HG02943 (cell line): ENCODE results near the gene DACT1.

Experiments
- ATAC-seq: cut with Tn5 transposase; IDR thresholded peaks from one replicate; pipeline ENCODE4 v1.9.1; 2021; ENCODE audit warnings: mild to moderate bottlenecking, low read depth, moderate library complexity; ENCODE audit not compliant: unreplicated experiment

DACT1 gene

DNA sequence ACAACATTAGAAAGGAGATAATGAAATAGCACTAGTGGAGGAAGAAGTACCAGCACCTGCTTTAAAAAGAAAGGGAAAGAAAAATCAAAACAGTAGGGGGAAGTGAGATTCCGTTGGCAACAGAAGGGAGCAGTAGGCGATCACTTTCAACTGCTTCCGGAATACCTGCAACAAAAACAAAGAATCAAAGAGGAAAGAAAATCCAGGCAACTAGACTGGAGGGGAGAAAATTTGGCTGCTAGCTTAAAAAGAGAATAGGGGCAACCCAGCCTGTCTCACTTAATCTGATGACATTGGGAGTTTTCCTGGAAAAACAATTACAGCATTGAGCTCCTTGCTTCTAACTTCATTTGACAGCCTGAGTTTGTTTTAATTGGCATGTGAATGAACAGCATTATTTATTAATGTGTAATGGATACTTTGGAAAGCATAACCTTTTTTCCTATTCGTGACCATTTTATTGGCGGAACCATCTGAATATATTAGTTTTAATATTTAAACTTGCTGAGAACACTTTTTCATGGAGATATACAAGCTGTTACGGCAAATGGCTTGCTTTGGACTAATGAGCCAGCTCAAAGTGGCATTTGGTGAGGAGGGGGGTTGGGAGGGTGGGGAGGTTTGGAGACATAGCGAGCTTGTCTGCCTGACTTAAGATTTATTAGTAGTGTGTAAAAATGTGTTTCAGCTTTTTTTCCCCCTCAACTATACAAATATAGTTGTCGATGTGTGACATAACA is 2.5 kb upstream of the DACT1 start:
- ATAC-seq = no peak

GRCh38 chr14:58636129-58636528 is 1.6 kb upstream of the DACT1 start:
- ATAC-seq = no peak

GRCh38 chr14:58637040-58637390 is 747 bp upstream of the DACT1 start:
- ATAC-seq = peak; percentile 3

- peak; percentile 24 for ATAC-seq
These were observed 752 bp downstream of the DACT1 start for GRCh38 chr14:58638231-58639197.

GRCh38 chr14:58639198-58639565 is 1.4 kb downstream of the DACT1 start:
- no peak for ATAC-seq

DNA sequence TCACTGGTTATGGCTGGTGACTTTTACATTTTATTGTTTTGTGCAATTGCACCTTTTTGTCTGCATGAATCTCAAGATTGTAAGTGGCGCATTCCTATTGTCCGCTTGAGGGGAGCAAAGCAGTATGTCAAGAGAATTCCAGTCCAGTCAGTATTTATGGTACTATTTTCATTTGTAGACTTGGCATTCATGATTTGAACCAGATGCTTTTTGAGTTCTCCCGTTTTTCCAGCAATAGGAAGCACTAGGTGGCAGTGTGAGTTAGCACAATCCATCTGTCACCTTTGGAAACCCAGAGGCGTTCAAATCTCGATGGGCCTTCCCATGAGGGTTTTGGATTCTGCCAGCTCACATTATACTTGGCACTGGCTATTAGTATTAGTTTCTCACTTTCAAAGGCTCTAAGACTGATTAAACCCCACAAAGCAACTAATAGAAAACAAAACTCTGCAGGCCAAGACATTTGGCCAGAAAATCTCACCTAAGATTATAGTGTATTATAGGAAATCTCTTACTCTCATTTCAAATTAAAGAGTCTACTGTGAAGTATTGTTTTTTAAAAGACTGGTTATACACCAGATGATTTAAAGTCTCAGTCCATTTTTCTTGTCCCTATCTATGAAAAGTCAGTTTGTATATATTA is 2.2 kb downstream of the DACT1 start:
- no peak for ATAC-seq

DNA sequence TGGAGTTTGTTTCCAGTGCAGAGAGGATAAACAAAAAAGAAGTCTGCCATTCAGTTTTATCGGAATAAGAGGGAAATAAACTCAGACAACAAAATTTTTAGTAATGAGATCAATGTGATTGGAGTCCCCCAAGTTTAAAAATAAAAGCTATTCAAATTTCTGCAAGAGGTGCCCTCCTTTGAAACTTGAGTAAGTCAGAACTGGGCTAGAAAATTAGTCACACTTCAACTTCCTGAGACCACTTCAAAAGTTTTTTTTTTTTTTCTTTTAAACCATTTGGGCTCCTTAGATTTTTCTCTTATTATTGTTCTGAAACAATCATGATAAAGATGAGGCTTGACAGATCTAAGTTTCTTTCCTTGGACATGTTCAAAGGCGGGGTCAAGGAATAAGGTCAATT is 3.2 kb downstream of the DACT1 start:
- ATAC-seq = no peak

- no peak for ATAC-seq
These were observed 3.7 kb downstream of the DACT1 start for GRCh38 chr14:58641509-58641908.

GRCh38 chr14:58643366-58643765 is 5.6 kb downstream of the DACT1 start:
- ATAC-seq = no peak

DNA sequence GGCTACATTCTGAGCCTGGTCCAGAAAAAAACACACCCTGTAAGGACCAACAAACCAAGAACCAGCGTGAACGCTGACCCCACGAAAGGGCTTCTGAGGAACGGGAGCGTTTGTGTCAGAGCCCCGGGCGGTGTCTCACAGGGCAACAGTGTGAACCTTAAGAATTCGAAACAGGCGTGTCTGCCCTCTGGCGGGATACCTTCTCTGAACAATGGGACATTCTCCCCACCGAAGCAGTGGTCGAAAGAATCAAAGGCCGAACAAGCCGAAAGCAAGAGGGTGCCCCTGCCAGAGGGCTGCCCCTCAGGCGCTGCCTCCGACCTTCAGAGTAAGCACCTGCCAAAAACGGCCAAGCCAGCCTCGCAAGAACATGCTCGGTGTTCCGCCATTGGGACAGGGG is 7.9 kb downstream of the DACT1 start:
- no peak for ATAC-seq

- no peak for ATAC-seq
These were observed 8.7 kb downstream of the DACT1 start for GRCh38 chr14:58646479-58646878.

- no peak for ATAC-seq
These were observed 10.0 kb downstream of the DACT1 start for GRCh38 chr14:58647777-58648176.

- ATAC-seq = no peak
These were observed 13.1 kb downstream of the DACT1 start for GRCh38 chr14:58650857-58651256.

DNA sequence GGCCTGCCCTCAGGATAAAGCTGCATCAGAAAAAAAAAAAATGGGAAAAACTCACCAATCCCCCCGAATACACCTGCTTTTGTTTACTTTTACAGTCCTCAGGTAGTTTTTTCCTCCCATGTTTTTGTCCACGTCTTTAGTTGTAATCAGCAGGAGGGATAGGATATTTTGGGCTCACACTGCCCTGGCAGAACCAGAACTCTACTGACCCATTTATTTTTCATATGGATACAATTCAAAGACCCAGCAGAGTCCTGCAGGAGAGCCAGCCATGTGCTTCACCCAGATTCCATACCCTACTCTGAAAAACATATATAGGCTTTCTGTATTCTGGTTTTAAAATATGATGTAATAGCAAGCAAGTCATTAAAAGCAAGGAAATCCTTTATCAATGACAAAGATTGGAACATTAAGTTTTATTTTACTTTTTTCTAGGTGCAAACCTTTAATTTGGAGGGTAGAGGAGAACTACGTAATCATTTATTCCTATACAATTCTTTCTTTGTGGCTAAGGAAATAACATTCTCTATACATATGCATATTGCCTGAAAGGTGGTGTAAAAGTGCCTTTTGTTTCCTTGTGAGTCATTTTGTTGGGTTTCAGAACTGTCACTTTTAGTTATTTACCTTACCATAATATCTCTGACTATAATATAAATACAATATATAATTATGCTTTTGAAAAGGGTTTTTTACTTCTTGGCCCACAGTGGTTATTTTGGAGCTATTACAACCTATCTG is 19.1 kb downstream of the DACT1 start:
- ATAC-seq = no peak

DNA sequence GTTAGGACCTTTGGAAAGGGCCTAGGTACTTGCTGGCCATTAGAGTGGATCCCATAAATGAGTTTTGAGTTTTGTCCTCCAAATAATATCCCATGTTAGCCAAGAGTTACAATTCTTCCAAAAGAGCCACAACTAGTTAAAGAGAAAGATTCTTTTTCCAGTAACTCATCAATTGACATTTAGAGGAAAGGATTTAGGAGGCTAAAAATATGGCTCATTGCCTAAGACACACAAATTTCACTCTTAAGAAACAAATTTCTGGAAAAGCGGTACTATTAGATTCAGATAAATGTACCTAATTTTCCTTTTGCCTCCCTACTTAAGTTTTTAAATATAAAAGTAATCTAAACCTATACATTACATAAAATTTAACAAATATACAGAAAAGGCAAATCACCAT is 21.3 kb downstream of the DACT1 start:
- ATAC-seq = no peak

DNA sequence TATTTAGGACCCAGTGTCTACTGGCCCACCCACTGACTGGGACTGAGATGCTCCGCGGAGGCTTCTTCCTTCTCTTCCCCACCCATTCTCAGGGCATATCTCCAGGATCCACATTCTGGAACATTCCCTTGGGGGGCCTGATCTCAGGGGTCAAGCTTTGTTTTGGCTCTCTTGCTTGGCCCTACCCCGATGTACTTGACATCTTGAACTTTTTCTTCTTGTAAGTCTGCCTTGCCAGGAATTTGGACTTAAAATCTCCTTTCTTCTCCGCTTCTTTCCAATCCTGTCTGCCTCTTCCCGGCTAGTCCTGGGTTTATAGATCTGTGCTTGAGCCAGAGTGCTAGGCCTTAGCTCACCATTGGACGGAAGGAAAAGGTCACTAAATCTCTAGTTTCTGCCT is 22.1 kb downstream of the DACT1 start:
- ATAC-seq = no peak

GRCh38 chr14:58660407-58660806 is 22.6 kb downstream of the DACT1 start:
- no peak for ATAC-seq

GRCh38 chr14:58662018-58662417 is 24.3 kb downstream of the DACT1 start:
- no peak for ATAC-seq

- ATAC-seq = no peak
These were observed 25.0 kb downstream of the DACT1 start for GRCh38 chr14:58662759-58663158.

DNA sequence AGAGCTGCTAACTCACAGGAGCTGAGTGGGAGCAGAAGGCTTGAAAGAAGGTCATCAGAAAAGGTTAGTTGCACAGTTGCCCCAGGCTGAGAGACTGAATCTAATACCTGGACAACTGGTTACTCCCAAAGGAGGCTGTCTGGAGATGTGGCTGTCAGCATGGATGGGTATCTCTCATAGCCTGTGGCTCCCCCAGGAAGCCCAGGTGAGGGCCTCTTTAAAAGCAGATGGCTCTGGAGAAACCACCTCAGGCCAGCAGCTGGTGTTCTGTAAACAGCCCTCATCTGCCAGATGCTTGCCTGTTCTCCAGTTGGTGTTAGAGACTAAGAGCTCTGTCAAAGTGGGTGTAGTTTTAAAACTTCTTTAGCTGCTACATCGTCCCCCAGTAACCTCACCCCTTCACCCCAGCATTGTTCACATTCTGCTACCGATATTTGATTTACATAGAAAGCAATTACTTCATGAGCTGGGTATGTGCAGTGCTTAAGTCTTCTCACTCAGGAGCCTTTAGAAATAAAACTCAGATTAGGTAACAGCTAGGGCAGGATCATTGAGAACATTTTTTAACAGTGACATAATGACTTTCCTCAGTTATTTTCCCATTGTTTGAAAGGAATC is 25.8 kb downstream of the DACT1 start:
- ATAC-seq = no peak
